GM13976 (cell line): ENCODE measurements around the gene TCEAL4.

Experiments
- DNase-seq: peaks from one replicate; pipeline ENCODE4 v3.0.0; 2012; ENCODE audit warnings: low spot score
- in situ Hi-C: fragments of 300-500 bp; cut with MboI; formaldehyde crosslinking; loops from one replicate; pipeline ENCODE4 v1.12.0; 2022; ENCODE audit warnings: low sequenced_read_pairs, mixed read lengths, inconsistent platforms; ENCODE audit not compliant: unreplicated experiment
- TF ChIP-seq, protein P1 (sequence below): IDR thresholded peaks from 2 replicates; pipeline ENCODE4 v1.5.1; 2012; ENCODE audit warnings: borderline replicate concordance, mild to moderate bottlenecking; ENCODE audit not compliant: insufficient read depth; ENCODE audit errors: extremely low read depth, missing control alignments, control extremely low read depth

The TCEAL4 gene

DNA sequence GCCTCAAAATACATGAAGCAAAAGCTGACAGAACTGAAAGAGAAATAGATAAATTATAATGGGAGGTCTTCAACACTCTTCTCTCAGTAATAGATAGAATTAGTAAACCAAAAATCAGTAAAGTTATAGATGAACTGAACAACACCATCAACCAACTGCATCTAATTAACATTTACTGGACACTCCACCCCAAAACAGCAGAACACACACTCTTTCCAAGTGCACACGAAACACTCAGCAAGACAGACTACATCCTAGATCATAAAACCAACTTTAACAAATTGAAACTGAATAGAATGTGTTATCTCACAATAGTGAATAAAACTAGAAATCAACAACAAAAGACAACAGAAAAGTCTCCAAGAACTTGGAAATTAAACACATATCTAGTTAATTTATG, 25.1 kb upstream of the TCEAL4 start:
- no peak for DNase-seq
- TF ChIP-seq, protein P1, sequence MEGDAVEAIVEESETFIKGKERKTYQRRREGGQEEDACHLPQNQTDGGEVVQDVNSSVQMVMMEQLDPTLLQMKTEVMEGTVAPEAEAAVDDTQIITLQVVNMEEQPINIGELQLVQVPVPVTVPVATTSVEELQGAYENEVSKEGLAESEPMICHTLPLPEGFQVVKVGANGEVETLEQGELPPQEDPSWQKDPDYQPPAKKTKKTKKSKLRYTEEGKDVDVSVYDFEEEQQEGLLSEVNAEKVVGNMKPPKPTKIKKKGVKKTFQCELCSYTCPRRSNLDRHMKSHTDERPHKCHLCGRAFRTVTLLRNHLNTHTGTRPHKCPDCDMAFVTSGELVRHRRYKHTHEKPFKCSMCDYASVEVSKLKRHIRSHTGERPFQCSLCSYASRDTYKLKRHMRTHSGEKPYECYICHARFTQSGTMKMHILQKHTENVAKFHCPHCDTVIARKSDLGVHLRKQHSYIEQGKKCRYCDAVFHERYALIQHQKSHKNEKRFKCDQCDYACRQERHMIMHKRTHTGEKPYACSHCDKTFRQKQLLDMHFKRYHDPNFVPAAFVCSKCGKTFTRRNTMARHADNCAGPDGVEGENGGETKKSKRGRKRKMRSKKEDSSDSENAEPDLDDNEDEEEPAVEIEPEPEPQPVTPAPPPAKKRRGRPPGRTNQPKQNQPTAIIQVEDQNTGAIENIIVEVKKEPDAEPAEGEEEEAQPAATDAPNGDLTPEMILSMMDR = no peak
- in situ Hi-C loops = no loop called here

DNA sequence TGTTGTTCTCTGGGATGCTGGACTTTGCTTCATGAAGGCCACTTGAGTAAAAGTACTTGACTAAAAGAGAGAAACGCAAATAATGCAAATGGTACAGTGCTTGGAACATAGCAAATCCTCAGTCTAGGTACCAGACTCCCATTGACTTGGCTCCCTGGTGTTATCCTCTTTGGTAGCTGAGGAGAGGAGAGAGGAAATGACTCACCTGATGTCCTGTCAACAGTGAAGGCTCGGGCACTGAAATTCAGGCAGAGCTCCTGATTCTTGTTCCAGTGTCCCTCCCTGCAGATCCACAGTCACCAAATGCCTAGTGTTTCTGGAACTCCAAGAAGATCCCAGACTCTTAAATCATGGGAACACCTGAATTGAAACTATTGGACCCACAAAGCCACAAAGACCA, 22.5 kb upstream of the TCEAL4 start:
- DNase-seq = no peak
- in situ Hi-C loops = no loop called here
- TF ChIP-seq, protein P1 = no peak

DNA sequence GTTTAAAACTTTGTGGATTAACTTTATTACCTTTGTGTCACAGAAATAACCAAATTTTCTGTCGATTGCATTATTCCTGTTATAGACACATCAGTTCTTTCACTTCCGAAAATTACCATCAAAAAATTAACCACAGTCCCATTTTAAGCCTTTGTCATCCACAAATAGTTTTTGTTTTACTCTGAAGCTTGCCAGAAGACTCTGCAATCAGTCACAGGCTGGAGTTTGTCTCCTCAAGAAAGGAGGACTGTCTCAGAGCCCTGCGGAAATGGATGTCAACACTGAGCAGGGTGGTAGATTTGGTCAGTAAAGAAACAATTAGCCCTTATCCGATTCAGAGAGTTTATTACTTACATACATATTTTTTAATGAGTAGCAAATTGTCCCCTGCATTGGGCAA, 20.1 kb upstream of the TCEAL4 start:
- in situ Hi-C loops = no loop called here
- no peak for DNase-seq
- TF ChIP-seq, protein P1 = no peak

DNA sequence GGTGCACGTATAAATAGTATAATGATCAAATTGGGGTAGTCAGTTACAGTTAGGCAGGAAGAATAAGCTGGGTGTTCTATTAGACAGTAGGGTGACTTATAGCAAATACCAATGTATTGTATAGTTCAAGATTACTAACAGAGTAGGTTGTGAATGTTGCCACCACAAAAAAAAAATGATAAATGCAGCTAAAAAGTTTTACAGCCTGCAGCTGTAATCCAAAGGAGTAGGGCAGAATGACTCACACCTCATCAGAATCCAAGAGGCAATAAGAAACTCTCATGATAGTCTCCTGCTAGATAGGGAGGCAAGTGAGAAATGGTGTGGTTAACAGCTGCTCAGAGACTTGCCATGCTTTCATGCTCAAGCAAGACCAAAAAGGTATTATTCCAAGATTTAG, 19.6 kb upstream of the TCEAL4 start:
- no peak for DNase-seq
- TF ChIP-seq, protein P1 = no peak
- in situ Hi-C loops = no loop called here

DNA sequence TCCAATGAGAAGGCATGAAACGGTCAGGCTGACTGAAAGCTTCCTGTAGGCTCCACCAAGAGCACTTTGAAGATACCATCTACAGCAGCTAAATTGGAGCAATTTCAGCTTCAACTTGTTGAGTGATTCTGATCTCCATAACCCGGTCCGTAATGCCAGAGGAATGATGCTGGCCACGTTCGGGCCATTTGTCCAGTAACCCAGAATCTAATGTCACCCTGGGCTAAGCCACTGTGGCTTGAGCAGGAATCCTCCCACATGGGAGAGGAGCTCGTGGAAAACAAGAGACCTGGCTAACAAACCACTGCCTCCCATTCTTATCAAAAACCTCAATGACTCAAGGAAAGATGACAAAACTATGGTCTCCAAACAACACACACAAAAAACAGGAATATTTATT, 14.2 kb upstream of the TCEAL4 start:
- in situ Hi-C loops = no loop called here
- no peak for DNase-seq
- TF ChIP-seq, protein P1 = no peak

DNA sequence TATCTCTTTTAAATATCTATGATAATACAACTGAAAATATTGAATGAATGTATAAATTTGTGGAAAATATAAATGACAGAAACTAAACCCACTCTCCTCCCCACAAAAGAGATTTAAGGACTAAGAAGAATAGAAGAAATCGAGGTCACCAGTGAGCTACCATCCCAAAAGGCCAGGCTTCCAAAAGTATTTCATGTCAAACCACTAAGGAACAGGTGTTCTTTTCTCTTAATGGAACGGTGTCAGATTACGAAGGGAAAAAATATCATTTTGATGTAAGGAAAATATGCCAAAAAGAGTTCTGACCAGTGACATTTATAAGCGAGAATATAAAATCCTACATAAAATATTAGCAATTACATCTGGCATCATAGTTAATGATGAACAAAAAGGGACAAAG, 13.6 kb upstream of the TCEAL4 start:
- TF ChIP-seq, protein P1 = no peak
- in situ Hi-C loops = no loop called here
- DNase-seq = no peak

DNA sequence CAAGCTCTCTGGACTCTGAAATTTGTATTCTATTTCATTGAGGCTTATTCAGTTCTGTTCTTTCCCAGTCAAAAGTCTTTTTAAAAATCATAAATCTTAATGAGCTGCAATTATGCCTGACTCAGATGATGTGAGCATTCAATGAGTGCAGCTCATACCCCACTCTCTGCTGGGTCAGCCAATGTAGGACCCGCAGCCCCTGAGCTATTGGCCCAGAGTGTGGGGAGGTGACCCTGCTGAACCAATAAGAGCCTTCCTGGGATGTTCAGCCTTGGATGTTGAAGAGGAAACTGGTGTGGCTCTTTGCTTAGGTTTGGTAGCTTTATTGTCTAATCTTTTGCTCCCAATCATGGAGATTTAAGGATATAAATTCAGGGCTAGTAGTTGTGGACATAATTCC, 12.1 kb upstream of the TCEAL4 start:
- in situ Hi-C loops = no loop called here
- TF ChIP-seq, protein P1 = no peak
- no peak for DNase-seq
